B cell (primary cell): ENCODE measurements around the gene TNFRSF1A. TPM values are rescaled to one million over a fixed set of nuclear protein-coding genes. Genes with fewer than 3 reads are reported as not detected.

Source experiments
- ATAC-seq: fragments of 200-7000 bp; cut with Tn5 transposase; one replicate; pipeline ENCODE4 v1.10.0; 2021; ENCODE audit warnings: low read depth, mild to moderate bottlenecking, moderate number of reproducible peaks, moderate library complexity
- CTCF ChIA-PET: fragments of 350-600 bp; sonication (Branson Sonifier 250); formaldehyde crosslinking; loops from one replicate; lab custom pipeline; 2021; ENCODE audit warnings: antibody characterized with exemption, inconsistent platforms; lab: Charles Lee
- POLR2A ChIA-PET: fragments of 350-600 bp; sonication (Branson Sonifier 250); formaldehyde crosslinking; loops from one replicate; lab custom pipeline; 2021; ENCODE audit warnings: antibody characterized with exemption; lab: Charles Lee
- DNase-seq: peaks from one replicate; pipeline ENCODE4 v3.0.0; 2013
- H2AFZ ChIP-seq: 2 replicates; pipeline ENCODE4 v1.6.1; 2012; ENCODE audit warnings: mild to moderate bottlenecking, low read depth, low read length; ENCODE audit not compliant: insufficient read depth, poor library complexity, severe bottlenecking
- H3K27ac ChIP-seq, 2 donors: 1 replicate in 1 of 2; 2 replicates in 1 of 2; pipeline ENCODE4 v1.5.1; 2012 to 2013; ENCODE audit warnings: low read length in 2 of 2, mild to moderate bottlenecking in 2 of 2, moderate library complexity in 1 of 2
- H3K27me3 ChIP-seq, 4 experiments: fragments of 200-600 bp in 1 of 4; sonication (generic) in 1 of 4; replicated peaks in 1 of 4; 1 replicate in 2 of 4; 2 replicates in 2 of 4; pipeline versions ENCODE4 v1.6.1 to v1.7.0; 2013 to 2016; ENCODE audit warnings: low read length in 3 of 4, mild to moderate bottlenecking in 2 of 4, mixed read lengths in 1 of 4, moderate library complexity in 1 of 4; ENCODE audit not compliant: insufficient read depth in 4 of 4, control insufficient read depth in 3 of 4; ENCODE audit errors: control extremely low read depth in 1 of 4
- H3K36me3 ChIP-seq, 2 experiments: replicated peaks in 1 of 2; 1 replicate in 1 of 2; 2 replicates in 1 of 2; pipeline versions ENCODE4 v1.6.1 to v1.7.1; 2013; ENCODE audit warnings: low read length in 1 of 2; ENCODE audit not compliant: insufficient read depth in 2 of 2, control insufficient read depth in 1 of 2; ENCODE audit errors: control extremely low read depth in 1 of 2, extremely low read depth in 1 of 2
- H3K4me1 ChIP-seq, 2 donors: fragments of 200-600 bp in 1 of 2; sonication (generic) in 1 of 2; 1 replicate in 1 of 2; 2 replicates in 1 of 2; pipeline versions ENCODE4 v1.5.1 to v1.6.1; 2013 to 2017; ENCODE audit warnings: low read length in 2 of 2; ENCODE audit not compliant: control insufficient read depth in 2 of 2, insufficient read depth in 2 of 2
- H3K4me2 ChIP-seq: replicated peaks from 2 replicates; pipeline ENCODE3; 2012; ENCODE audit warnings: mild to moderate bottlenecking, low read depth, low read length; ENCODE audit not compliant: poor library complexity, severe bottlenecking
- H3K4me3 ChIP-seq, 5 experiments: fragments of 200-600 bp in 1 of 5; sonication (generic) in 1 of 5; 1 replicate in 3 of 5; 2 replicates in 2 of 5; pipeline versions ENCODE4 v1.5.1 to v1.7.0; 2011 to 2016; ENCODE audit warnings: low read length in 4 of 5, mild to moderate bottlenecking in 4 of 5, low read depth in 2 of 5, control low read depth in 1 of 5, moderate library complexity in 1 of 5; ENCODE audit not compliant: insufficient read depth in 1 of 5; ENCODE audit errors: control extremely low read depth in 1 of 5, extremely low read depth in 1 of 5
- H3K79me2 ChIP-seq: fragments of 200-600 bp; sonication (generic); one replicate; pipeline ENCODE4 v1.6.0; 2016; ENCODE audit warnings: low read length; ENCODE audit not compliant: control insufficient read depth, insufficient read depth
- H3K9ac ChIP-seq: fragments of 200-600 bp; sonication (generic); 2 replicates; pipeline ENCODE4 v1.6.1; 2017; ENCODE audit warnings: mild to moderate bottlenecking, low read length, moderate library complexity
- H3K9me3 ChIP-seq, 3 donors: one replicate each; pipeline versions ENCODE4 v1.6.1 to v1.7.1; 2013; ENCODE audit warnings: low read length in 2 of 3; ENCODE audit not compliant: control insufficient read depth in 2 of 3, insufficient read depth in 1 of 3; ENCODE audit errors: control extremely low read depth in 1 of 3
- H4K20me1 ChIP-seq: 2 replicates; pipeline ENCODE4 v1.6.0; 2012; ENCODE audit warnings: mild to moderate bottlenecking, low read length; ENCODE audit not compliant: insufficient read depth, control insufficient read depth, poor library complexity, severe bottlenecking
- H3K27ac Mint-ChIP-seq: one replicate; pipeline ENCODE4 v1.8.0; 2021; ENCODE audit warnings: mixed read lengths
- H3K27me3 Mint-ChIP-seq: one replicate; pipeline ENCODE4 v1.8.0; 2021; ENCODE audit warnings: mixed read lengths
- H3K4me1 Mint-ChIP-seq: one replicate; pipeline ENCODE4 v1.8.0; 2021; ENCODE audit warnings: mixed read lengths
- H3K4me3 Mint-ChIP-seq: one replicate; pipeline ENCODE4 v1.8.0; 2021; ENCODE audit warnings: mixed read lengths
- H3K9me3 Mint-ChIP-seq: one replicate; pipeline ENCODE4 v1.8.0; 2022; ENCODE audit warnings: mixed read lengths; ENCODE audit not compliant: insufficient read depth
- EZH2 ChIP-seq: IDR thresholded peaks from 2 replicates; pipeline ENCODE4 v1.6.1; 2012; ENCODE audit warnings: borderline replicate concordance, low read depth, mild to moderate bottlenecking, moderate library complexity, low read length; ENCODE audit not compliant: insufficient read depth, poor library complexity, severe bottlenecking
- WGBS: methylation state at CpG from one replicate; pipeline ENCODE4 v1.1.5; 2013; ENCODE audit warnings: missing lambda C conversion rate; ENCODE audit not compliant: insufficient coverage; 5-methylcytosine and 5-hydroxymethylcytosine counted together
- intact Hi-C: fragments of 100-400 bp; cut with micrococcal nuclease; formaldehyde crosslinking; loops from one replicate; pipeline ENCODE4 v1.10.0; 2022
- polyA plus RNA-seq: library from polyadenylated mRNA; depleted of rRNA; stranded (reverse); fragments of >200 nt; gene quantifications from 2 replicates; pipeline ENCODE4 v1.2.3, GENCODE V29; 2012
- total RNA-seq, 2 donors: library from RNA; stranded (reverse); fragments of 120-200 nt in 1 of 2; gene quantifications; 1 replicate in 1 of 2; 2 replicates in 1 of 2; pipeline versions ENCODE4 v1.2.3 to v1.2.4, GENCODE V29; 2013 to 2022
- TF ChIP-seq, protein P1 (sequence below): fragments of 200-600 bp; IDR thresholded peaks from one replicate; pipeline ENCODE4 v1.8.0; 2022; ENCODE audit warnings: antibody characterized with exemption, mild to moderate bottlenecking

TNFRSF1A gene
- total and polyA plus RNA-seq, 2 donors (not counting 1 experiment from before 2014, with no cell fraction given): 0.59 to 1.6 TPM

DNA sequence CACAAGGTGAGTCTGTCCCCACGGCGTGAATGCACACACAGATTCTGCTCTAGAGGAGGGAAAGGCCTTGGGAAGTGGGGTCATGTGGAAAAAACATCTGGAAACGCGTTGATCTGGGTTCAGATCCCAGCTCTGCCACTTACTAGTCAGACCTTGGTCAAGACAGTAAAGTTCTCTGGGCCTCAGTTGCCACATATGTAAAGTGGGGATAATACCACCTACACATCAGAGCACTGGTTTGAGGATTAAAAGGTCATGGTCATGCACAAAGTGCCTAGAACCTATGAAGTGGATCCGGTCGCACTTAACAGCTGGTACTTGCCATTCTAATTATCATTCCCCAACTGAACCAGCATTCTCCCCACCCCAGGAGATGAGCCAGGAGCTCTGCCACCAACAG lies 26.7 kb downstream of the TNFRSF1A start:
- ChIA-PET POLR2A (no interaction called here), CTCF (no interaction called here)
- ATAC-seq (no peak), DNase-seq (no peak)
- no peak overlapping the region for H3K4me3 ChIP-seq
- no peak overlapping the region for H3K4me2 ChIP-seq
- peaks cover 0 to 6% (median 0%) of the 10 kb centered on the region in 3 donors for H3K9me3 ChIP-seq
- no peaks in the 10 kb centered on the region for H4K20me1 ChIP-seq
- TF ChIP-seq, protein P1, sequence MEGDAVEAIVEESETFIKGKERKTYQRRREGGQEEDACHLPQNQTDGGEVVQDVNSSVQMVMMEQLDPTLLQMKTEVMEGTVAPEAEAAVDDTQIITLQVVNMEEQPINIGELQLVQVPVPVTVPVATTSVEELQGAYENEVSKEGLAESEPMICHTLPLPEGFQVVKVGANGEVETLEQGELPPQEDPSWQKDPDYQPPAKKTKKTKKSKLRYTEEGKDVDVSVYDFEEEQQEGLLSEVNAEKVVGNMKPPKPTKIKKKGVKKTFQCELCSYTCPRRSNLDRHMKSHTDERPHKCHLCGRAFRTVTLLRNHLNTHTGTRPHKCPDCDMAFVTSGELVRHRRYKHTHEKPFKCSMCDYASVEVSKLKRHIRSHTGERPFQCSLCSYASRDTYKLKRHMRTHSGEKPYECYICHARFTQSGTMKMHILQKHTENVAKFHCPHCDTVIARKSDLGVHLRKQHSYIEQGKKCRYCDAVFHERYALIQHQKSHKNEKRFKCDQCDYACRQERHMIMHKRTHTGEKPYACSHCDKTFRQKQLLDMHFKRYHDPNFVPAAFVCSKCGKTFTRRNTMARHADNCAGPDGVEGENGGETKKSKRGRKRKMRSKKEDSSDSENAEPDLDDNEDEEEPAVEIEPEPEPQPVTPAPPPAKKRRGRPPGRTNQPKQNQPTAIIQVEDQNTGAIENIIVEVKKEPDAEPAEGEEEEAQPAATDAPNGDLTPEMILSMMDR: no peak
- TF ChIP-seq EZH2: no peak
- no peak overlapping the region for H2AFZ ChIP-seq
- H3K36me3 ChIP-seq: no peaks in the 10 kb centered on the region
- no peak overlapping the region for H3K27ac Mint-ChIP-seq
- intact Hi-C loops: no loop called here
- no peaks in the 10 kb centered on the region for H3K4me1 Mint-ChIP-seq
- H3K27ac ChIP-seq: no peak overlapping the region
- H3K9me3 Mint-ChIP-seq: no peaks in the 10 kb centered on the region
- peaks cover 66% of the 10 kb centered on the region for H3K27me3 Mint-ChIP-seq
- peaks cover 0 to 75% (median 29%) of the 10 kb centered on the region in 4 experiments for H3K27me3 ChIP-seq
- H3K9ac ChIP-seq: no peak overlapping the region
- 74% methylated on average over 4 of the region's 6 CpGs for WGBS
- H3K4me1 ChIP-seq: peaks cover 7 to 10% of the 10 kb centered on the region in 2 donors
- H3K79me2 ChIP-seq: no peaks in the 10 kb centered on the region
- H3K4me3 Mint-ChIP-seq: no peak overlapping the region

GRCh38 chr12:6314776-6315175 lies 27.1 kb downstream of the TNFRSF1A start:
- intact Hi-C loops: no loop called here
- Histone ChIP-seq H3K4me3 (no peak overlapping the region), H3K9ac (no peak overlapping the region), H3K4me2 (no peak overlapping the region), H3K79me2 (no peaks in the 10 kb centered on the region), H3K36me3 (no peaks in the 10 kb centered on the region), H3K27ac (no peak overlapping the region), H3K27me3 (peaks cover 0 to 75% (median 28%) of the 10 kb centered on the region in 4 experiments), H4K20me1 (no peaks in the 10 kb centered on the region), H2AFZ (no peak overlapping the region), H3K4me1 (peaks cover 10 to 13% of the 10 kb centered on the region in 2 donors), H3K9me3 (peaks cover 0 to 6% (median 0%) of the 10 kb centered on the region in 3 donors)
- WGBS: 97% methylated on average over 9 of the region's 9 CpGs
- ATAC-seq: no peak
- no peak overlapping the region for H3K27ac Mint-ChIP-seq
- H3K9me3 Mint-ChIP-seq: no peaks in the 10 kb centered on the region
- H3K4me1 Mint-ChIP-seq: no peaks in the 10 kb centered on the region
- peaks cover 62% of the 10 kb centered on the region for H3K27me3 Mint-ChIP-seq
- ChIA-PET CTCF (no interaction called here), POLR2A (no interaction called here)
- TF ChIP-seq, protein P1: no peak
- TF ChIP-seq EZH2: no peak
- DNase-seq: no peak
- no peak overlapping the region for H3K4me3 Mint-ChIP-seq
